Body of pancreas (tissue), 4 donors: Measurements from ENCODE around the gene PCDHB13.
"Not testable (repeated sequence)": the region's sequence is repeated elsewhere in the genome, so short reads cannot be mapped to it uniquely, and the experiment has no call there.

Experiments used
- CTCF ChIP-seq, 7 experiments: fragments of 450-650 bp in 4 of 7; fragments of 200-600 bp in 3 of 7; sonication (generic) in 3 of 7; IDR thresholded peaks; one replicate each; pipeline ENCODE4 v1.5.1; 2016 to 2019; ENCODE audit warnings: antibody characterized with exemption in 7 of 7
- POLR2A ChIP-seq, 3 donors: fragments of 450-650 bp; IDR thresholded peaks; one replicate each; pipeline ENCODE4 v1.6.1; 2016; ENCODE audit warnings: antibody characterized with exemption in 3 of 3, mild to moderate bottlenecking in 2 of 3

GRCh38 chr5:141216035-141216434, 2.3 kb downstream of the PCDHB13 start:
- not testable (repeated sequence) for TF ChIP-seq CTCF, POLR2A (IDR thresholded peaks at IDR 0.05)
